SK-N-SH (cell line): ENCODE measurements around the gene MTF2. TPM values are rescaled to one million over a fixed set of nuclear protein-coding genes. Genes with fewer than 3 reads are reported as not detected.

Experiments
- CTCF ChIA-PET: fragments of 300-600, 350-600 bp; formaldehyde crosslinking; extraction: SDS; loops from one replicate; lab custom pipeline; 2021; lab: Yijun Ruan, JAX
- POLR2A ChIA-PET: fragments of 350-600 bp; sonication (Branson Sonifier 250); formaldehyde crosslinking; extraction: SDS; loops from one replicate; lab custom pipeline; 2020; ENCODE audit warnings: antibody characterized with exemption, inconsistent platforms; lab: Yijun Ruan, JAX
- DNase-seq: peaks from one replicate; pipeline ENCODE4 v3.0.0; 2012
- H2AFZ ChIP-seq: fragments of 200-600 bp; sonication (generic); 2 replicates; pipeline ENCODE4 v1.8.1; 2016; ENCODE audit warnings: antibody characterized with exemption, mild to moderate bottlenecking, low read depth
- H3F3A ChIP-seq: fragments of 200-600 bp; sonication (generic); replicated peaks from 2 replicates; pipeline ENCODE3; 2016; ENCODE audit warnings: antibody characterized with exemption, mild to moderate bottlenecking; ENCODE audit not compliant: insufficient read depth
- H3K27ac ChIP-seq, 2 experiments: fragments of 200-500 bp in 1 of 2; fragments of 200-600 bp in 1 of 2; sonication (Bioruptor generic) in 1 of 2; sonication (generic), shearing (Covaris generic) in 1 of 2; 2 replicates each; pipeline versions ENCODE4 v1.5.1 to v1.6.1; 2014 to 2016; ENCODE audit warnings: low read depth in 2 of 2, inconsistent platforms in 1 of 2, low read length in 1 of 2, mild to moderate bottlenecking in 1 of 2, mixed read lengths in 1 of 2
- H3K27me3 ChIP-seq: fragments of 200-600 bp; sonication (generic), shearing (Covaris generic); 2 replicates; pipeline ENCODE4 v1.6.1; 2016; ENCODE audit warnings: mixed run types; ENCODE audit not compliant: insufficient read depth
- H3K36me3 ChIP-seq, 2 experiments: fragments of 200-500 bp in 1 of 2; fragments of 200-600 bp in 1 of 2; sonication (Bioruptor generic) in 1 of 2; sonication (generic) in 1 of 2; replicated peaks in 1 of 2; 2 replicates each; pipeline versions ENCODE3 to v1.5.1; 2014 to 2016; ENCODE audit warnings: low read length in 1 of 2, mild to moderate bottlenecking in 1 of 2; ENCODE audit not compliant: insufficient read depth in 2 of 2, control insufficient read depth in 1 of 2
- H3K4me1 ChIP-seq, 2 experiments: fragments of 200-500 bp in 1 of 2; fragments of 200-600 bp in 1 of 2; sonication (Bioruptor generic) in 1 of 2; sonication (generic), shearing (Covaris generic) in 1 of 2; 2 replicates each; pipeline versions ENCODE4 v1.5.1 to v1.6.1; 2014 to 2016; ENCODE audit warnings: low read depth in 1 of 2, low read length in 1 of 2, mixed run types in 1 of 2; ENCODE audit not compliant: insufficient read depth in 2 of 2, control insufficient read depth in 1 of 2
- H3K4me2 ChIP-seq: fragments of 200-600 bp; sonication (generic), shearing (Covaris generic); 2 replicates; pipeline ENCODE4 v1.6.1; 2017; ENCODE audit warnings: mixed run types
- H3K4me3 ChIP-seq, 2 experiments: fragments of 200-500 bp in 1 of 2; fragments of 200-600 bp in 1 of 2; sonication (Bioruptor generic) in 1 of 2; sonication (generic), shearing (Covaris generic) in 1 of 2; 2 replicates each; pipeline versions ENCODE4 v1.5.1 to v1.8.1; 2014 to 2016; ENCODE audit warnings: low read depth in 2 of 2, inconsistent platforms in 1 of 2, low read length in 1 of 2, mild to moderate bottlenecking in 1 of 2, mixed read lengths in 1 of 2, moderate library complexity in 1 of 2
- H3K79me2 ChIP-seq: fragments of 200-600 bp; sonication (generic); 2 replicates; pipeline ENCODE4 v1.8.1; 2017; ENCODE audit warnings: mild to moderate bottlenecking; ENCODE audit not compliant: insufficient read depth
- H3K9ac ChIP-seq: fragments of 200-600 bp; sonication (generic); 2 replicates; pipeline ENCODE4 v1.6.1; 2017; ENCODE audit warnings: mixed run types
- H3K9me2 ChIP-seq: fragments of 200-600 bp; sonication (generic); 2 replicates; pipeline ENCODE4 v1.6.1; 2017; ENCODE audit warnings: mixed run types
- H3K9me3 ChIP-seq: fragments of 200-600 bp; sonication (generic); 2 replicates; pipeline ENCODE4 v1.6.1; 2017; ENCODE audit warnings: mixed run types, mild to moderate bottlenecking, moderate library complexity
- H4K20me1 ChIP-seq: fragments of 200-600 bp; sonication (generic); 2 replicates; pipeline ENCODE4 v1.6.1; 2017; ENCODE audit warnings: mild to moderate bottlenecking, mixed run types; ENCODE audit not compliant: insufficient read depth
- EP300 ChIP-seq, 2 experiments: IDR thresholded peaks; 2 replicates each; pipeline versions ENCODE4 v1.4.0 to v1.6.1; 2012; ENCODE audit warnings: borderline replicate concordance in 1 of 2, low read depth in 1 of 2, low read length in 1 of 2
- EZH2phosphoT487 ChIP-seq: fragments of 200-600 bp; sonication (generic); IDR thresholded peaks from 2 replicates; pipeline ENCODE4 v1.6.1; 2017; ENCODE audit warnings: low read depth, mixed run types, mild to moderate bottlenecking, antibody characterized with exemption, moderate library complexity, borderline replicate concordance
- FOSL2 ChIP-seq: IDR thresholded peaks from 2 replicates; pipeline ENCODE4 v1.4.0; 2012; ENCODE audit warnings: low read depth, mild to moderate bottlenecking, moderate library complexity, borderline replicate concordance
- FOXJ3 ChIP-seq: sonication (generic); formaldehyde crosslinking; IDR thresholded peaks from 2 replicates; pipeline ENCODE4 v1.5.1; 2020; ENCODE audit warnings: mild to moderate bottlenecking, missing genetic modification reagents
- POLR2AphosphoS5 ChIP-seq: IDR thresholded peaks from 2 replicates; pipeline ENCODE4 v1.6.1; 2012; ENCODE audit warnings: low read depth, low read length
- RAD21 ChIP-seq: IDR thresholded peaks from 2 replicates; pipeline ENCODE4 v1.6.1; 2012; ENCODE audit warnings: mild to moderate bottlenecking, low read length
- RCOR1 ChIP-seq: fragments of 150-350 bp; IDR thresholded peaks from 2 replicates; pipeline ENCODE4 v1.6.1; 2017; ENCODE audit warnings: antibody characterized with exemption, low read length
- RFX5 ChIP-seq: IDR thresholded peaks from 2 replicates; pipeline ENCODE4 v1.6.1; 2012; ENCODE audit warnings: mild to moderate bottlenecking, improper control_type of control experiment, low read length
- RXRA ChIP-seq: IDR thresholded peaks from 2 replicates; pipeline ENCODE4 v1.4.0; 2012; ENCODE audit warnings: low read depth, mild to moderate bottlenecking, borderline replicate concordance
- SIN3A ChIP-seq: IDR thresholded peaks from 2 replicates; pipeline ENCODE4 v1.6.1; 2012; ENCODE audit warnings: low read depth, mild to moderate bottlenecking, low read length, moderate library complexity, borderline replicate concordance
- SMC3 ChIP-seq: IDR thresholded peaks from 2 replicates; pipeline ENCODE4 v1.6.1; 2012; ENCODE audit warnings: low read depth, low read length, improper control_type of control experiment
- TAF1 ChIP-seq: IDR thresholded peaks from 2 replicates; pipeline ENCODE4 v1.6.1; 2012; ENCODE audit warnings: low read depth, mild to moderate bottlenecking, low read length, moderate library complexity, borderline replicate concordance
- TEAD4 ChIP-seq: IDR thresholded peaks from 2 replicates; pipeline ENCODE4 v1.4.0; 2012; ENCODE audit warnings: mild to moderate bottlenecking, borderline replicate concordance; ENCODE audit not compliant: insufficient read depth
- WGBS: methylation state at CpG from one replicate; pipeline ENCODE4 v1.1.6; 2017; ENCODE audit warnings: low lambda C conversion rate; 5-methylcytosine and 5-hydroxymethylcytosine counted together
- polyA plus RNA-seq, 3 experiments: library from polyadenylated mRNA; depleted of rRNA; stranded (reverse); fragments of >200 nt; gene quantifications; 2 replicates each; pipeline ENCODE4 v1.2.3, GENCODE V29; 2012
- TF ChIP-seq, protein P1 (sequence below): fragments of 200-600 bp; sonication (generic); IDR thresholded peaks from 2 replicates; pipeline ENCODE4 v1.6.1; 2017; ENCODE audit warnings: antibody characterized with exemption, mild to moderate bottlenecking, moderate library complexity
- TF ChIP-seq, protein P2 (sequence below): IDR thresholded peaks from 2 replicates; pipeline ENCODE4 v1.6.1; 2012; ENCODE audit warnings: mild to moderate bottlenecking, low read depth, low read length, moderate library complexity
- TF ChIP-seq, protein P3 (sequence below): IDR thresholded peaks from 2 replicates; pipeline ENCODE4; 2012
- TF ChIP-seq, protein P4 (sequence below): IDR thresholded peaks from 2 replicates; pipeline ENCODE4 v1.4.0; 2012; ENCODE audit warnings: low read depth, borderline replicate concordance

The MTF2 gene
- polyA plus RNA-seq, 1 of the 3 experiments (the other 2 are of a cell fraction) = 11.9 TPM

DNA sequence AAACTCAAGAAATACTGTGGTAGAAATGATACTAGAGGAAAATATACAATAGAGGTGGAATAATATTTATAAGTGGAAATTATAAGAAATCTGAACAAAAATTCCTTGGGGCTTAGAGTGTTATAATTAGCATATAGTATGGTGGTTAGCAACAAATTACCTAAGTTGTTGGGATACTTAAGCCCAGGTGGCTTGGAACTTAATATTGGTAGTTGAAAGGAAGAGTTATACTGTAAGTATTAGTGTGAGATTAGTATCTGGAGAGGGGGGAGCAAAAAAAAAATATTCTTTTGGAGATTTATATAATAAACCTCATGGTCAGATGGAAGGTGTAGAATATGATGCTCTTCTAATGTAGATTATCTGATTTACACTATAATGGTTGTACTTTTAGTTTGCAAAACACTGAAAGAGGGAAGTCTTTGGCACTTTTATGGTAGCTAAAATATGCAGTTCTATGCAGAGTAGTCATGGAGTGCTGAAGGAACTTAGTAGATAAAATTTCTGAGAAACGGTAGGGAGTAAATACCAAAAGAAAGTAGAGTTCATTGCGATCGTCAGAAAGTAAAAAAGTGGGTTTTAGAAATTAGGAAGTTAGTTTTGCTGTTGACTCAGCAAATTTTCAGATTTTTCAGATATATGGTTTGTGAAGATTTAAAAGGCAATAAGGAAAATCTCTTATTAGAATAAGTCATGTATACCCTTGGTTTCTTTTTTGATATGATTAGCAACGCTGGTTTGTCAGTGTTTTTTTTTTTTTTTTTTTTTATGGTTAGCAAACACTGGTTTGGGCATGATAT, 45.7 kb downstream of the MTF2 start:
- Histone ChIP-seq H3K27me3 (no peaks in the 10 kb centered on the region), H3K27ac (no peak overlapping the region), H3K9ac (no peak overlapping the region), H3K9me2 (no peaks in the 10 kb centered on the region), H3K79me2 (no peaks in the 10 kb centered on the region), H2AFZ (no peak overlapping the region), H3K36me3 (peaks cover 55 to 62% of the 10 kb centered on the region in 2 experiments), H3F3A (no peaks in the 10 kb centered on the region), H3K9me3 (no peaks in the 10 kb centered on the region), H4K20me1 (no peaks in the 10 kb centered on the region), H3K4me2 (no peak overlapping the region), H3K4me1 (no peaks in the 10 kb centered on the region; a peak in 1 of 4 replicates), H3K4me3 (no peak overlapping the region)
- ChIA-PET CTCF (no interaction called here), POLR2A (no interaction called here)
- WGBS = 95% methylated on average over 4 of the region's 4 CpGs
- DNase-seq = no peak
- TF ChIP-seq FOXJ3 (CRISPR knock-in tag) (no peak), FOSL2 (no peak), RCOR1 (no peak)
- TF ChIP-seq, protein P1, sequence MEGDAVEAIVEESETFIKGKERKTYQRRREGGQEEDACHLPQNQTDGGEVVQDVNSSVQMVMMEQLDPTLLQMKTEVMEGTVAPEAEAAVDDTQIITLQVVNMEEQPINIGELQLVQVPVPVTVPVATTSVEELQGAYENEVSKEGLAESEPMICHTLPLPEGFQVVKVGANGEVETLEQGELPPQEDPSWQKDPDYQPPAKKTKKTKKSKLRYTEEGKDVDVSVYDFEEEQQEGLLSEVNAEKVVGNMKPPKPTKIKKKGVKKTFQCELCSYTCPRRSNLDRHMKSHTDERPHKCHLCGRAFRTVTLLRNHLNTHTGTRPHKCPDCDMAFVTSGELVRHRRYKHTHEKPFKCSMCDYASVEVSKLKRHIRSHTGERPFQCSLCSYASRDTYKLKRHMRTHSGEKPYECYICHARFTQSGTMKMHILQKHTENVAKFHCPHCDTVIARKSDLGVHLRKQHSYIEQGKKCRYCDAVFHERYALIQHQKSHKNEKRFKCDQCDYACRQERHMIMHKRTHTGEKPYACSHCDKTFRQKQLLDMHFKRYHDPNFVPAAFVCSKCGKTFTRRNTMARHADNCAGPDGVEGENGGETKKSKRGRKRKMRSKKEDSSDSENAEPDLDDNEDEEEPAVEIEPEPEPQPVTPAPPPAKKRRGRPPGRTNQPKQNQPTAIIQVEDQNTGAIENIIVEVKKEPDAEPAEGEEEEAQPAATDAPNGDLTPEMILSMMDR = no peak
- TF ChIP-seq, protein P2, sequence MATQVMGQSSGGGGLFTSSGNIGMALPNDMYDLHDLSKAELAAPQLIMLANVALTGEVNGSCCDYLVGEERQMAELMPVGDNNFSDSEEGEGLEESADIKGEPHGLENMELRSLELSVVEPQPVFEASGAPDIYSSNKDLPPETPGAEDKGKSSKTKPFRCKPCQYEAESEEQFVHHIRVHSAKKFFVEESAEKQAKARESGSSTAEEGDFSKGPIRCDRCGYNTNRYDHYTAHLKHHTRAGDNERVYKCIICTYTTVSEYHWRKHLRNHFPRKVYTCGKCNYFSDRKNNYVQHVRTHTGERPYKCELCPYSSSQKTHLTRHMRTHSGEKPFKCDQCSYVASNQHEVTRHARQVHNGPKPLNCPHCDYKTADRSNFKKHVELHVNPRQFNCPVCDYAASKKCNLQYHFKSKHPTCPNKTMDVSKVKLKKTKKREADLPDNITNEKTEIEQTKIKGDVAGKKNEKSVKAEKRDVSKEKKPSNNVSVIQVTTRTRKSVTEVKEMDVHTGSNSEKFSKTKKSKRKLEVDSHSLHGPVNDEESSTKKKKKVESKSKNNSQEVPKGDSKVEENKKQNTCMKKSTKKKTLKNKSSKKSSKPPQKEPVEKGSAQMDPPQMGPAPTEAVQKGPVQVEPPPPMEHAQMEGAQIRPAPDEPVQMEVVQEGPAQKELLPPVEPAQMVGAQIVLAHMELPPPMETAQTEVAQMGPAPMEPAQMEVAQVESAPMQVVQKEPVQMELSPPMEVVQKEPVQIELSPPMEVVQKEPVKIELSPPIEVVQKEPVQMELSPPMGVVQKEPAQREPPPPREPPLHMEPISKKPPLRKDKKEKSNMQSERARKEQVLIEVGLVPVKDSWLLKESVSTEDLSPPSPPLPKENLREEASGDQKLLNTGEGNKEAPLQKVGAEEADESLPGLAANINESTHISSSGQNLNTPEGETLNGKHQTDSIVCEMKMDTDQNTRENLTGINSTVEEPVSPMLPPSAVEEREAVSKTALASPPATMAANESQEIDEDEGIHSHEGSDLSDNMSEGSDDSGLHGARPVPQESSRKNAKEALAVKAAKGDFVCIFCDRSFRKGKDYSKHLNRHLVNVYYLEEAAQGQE = no peak

DNA sequence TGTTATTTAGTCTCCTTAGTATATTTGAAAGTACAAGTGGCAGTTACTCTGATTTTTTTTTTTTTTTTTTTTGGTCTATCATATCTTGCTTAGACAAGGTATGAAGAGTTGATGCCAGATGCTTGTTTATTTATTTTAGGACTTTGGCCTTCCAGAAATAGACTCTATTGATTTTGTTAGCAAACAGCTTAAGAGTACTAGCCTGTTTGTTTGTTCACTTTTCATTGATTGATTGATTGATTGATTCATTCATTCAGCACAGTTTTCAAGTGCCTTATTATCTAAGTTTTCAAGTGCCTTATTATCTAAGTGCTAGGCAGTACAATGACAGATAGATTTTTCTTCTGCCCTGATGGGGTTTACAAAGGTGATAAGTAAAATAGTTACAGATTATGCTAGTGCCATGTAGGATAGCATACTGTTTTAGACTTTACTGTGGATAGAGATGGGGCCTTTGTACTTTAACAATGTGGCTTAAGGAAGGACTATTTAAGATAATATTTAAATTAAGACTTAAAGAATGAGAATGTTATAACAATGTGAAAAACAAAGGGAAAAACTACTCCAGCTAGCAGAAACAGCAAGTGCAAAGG, 50.5 kb downstream of the MTF2 start:
- H3K4me1 ChIP-seq = no peaks in the 10 kb centered on the region; a peak in 1 of 4 replicates
- no peaks in the 10 kb centered on the region for H3F3A ChIP-seq
- no peaks in the 10 kb centered on the region for H3K27me3 ChIP-seq
- no peaks in the 10 kb centered on the region for H3K9me3 ChIP-seq
- H3K79me2 ChIP-seq = 0 out of 2 replicates have a peak, but pooled peaks cover 4% of the 10 kb centered on the region
- no peaks in the 10 kb centered on the region for H4K20me1 ChIP-seq
- POLR2A ChIA-PET = no interaction called here
- no peak overlapping the region for H2AFZ ChIP-seq
- no peak overlapping the region for H3K4me2 ChIP-seq
- no peak overlapping the region for H3K27ac ChIP-seq
- H3K36me3 ChIP-seq = peaks cover 56% of the 10 kb centered on the region in 2 experiments
- TF ChIP-seq TEAD4 (no peak), RCOR1 (no peak), RFX5 (no peak), RXRA (no peak), EP300 (IDR thresholded peaks at IDR 0.05; ENCODE audit: borderline replicate concordance in 1 of 2, low read depth in 1 of 2, low read length in 1 of 2) (no peak), SMC3 (no peak), FOXJ3 (CRISPR knock-in tag) (no peak), RAD21 (no peak), POLR2AphosphoS5 (no peak), SIN3A (no peak), TAF1 (no peak), EZH2phosphoT487 (no peak)
- TF ChIP-seq, protein P3, sequence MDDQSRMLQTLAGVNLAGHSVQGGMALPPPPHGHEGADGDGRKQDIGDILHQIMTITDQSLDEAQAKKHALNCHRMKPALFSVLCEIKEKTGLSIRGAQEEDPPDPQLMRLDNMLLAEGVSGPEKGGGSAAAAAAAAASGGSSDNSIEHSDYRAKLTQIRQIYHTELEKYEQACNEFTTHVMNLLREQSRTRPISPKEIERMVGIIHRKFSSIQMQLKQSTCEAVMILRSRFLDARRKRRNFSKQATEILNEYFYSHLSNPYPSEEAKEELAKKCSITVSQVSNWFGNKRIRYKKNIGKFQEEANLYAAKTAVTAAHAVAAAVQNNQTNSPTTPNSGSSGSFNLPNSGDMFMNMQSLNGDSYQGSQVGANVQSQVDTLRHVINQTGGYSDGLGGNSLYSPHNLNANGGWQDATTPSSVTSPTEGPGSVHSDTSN = no peak
- TF ChIP-seq, protein P4, sequence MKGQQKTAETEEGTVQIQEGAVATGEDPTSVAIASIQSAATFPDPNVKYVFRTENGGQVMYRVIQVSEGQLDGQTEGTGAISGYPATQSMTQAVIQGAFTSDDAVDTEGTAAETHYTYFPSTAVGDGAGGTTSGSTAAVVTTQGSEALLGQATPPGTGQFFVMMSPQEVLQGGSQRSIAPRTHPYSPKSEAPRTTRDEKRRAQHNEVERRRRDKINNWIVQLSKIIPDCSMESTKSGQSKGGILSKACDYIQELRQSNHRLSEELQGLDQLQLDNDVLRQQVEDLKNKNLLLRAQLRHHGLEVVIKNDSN = no peak
- TF ChIP-seq, all 33 proteins: peak for 0
- H3K4me3 ChIP-seq = no peak overlapping the region
- no peak overlapping the region for H3K9ac ChIP-seq
- CTCF ChIA-PET = no interaction called here
- H3K9me2 ChIP-seq = no peaks in the 10 kb centered on the region
- DNase-seq = no peak
